H4 (cell line): ENCODE data around the gene OR51G2. TPM values are rescaled to one million over a fixed set of nuclear protein-coding genes. Genes with fewer than 3 reads are reported as not detected.
A peak's percentile ranks its signal among the peaks of the same experiment; 100 is the strongest.
"Not testable (repeated sequence)": the region's sequence is repeated elsewhere in the genome, so short reads cannot be mapped to it uniquely, and the experiment has no call there.

Source experiments
- DNase-seq: peaks from one replicate; pipeline ENCODE4 v3.0.0-alpha.2; 2015; ENCODE audit warnings: low spot score
- total RNA-seq: library from RNA; depleted of rRNA; stranded (reverse); fragments of >200 nt; shearing (Covaris generic); gene quantifications from 2 replicates; pipeline ENCODE4 v1.2.3, GENCODE V29; 2014; rRNA removed

OR51G2 gene, protein sequence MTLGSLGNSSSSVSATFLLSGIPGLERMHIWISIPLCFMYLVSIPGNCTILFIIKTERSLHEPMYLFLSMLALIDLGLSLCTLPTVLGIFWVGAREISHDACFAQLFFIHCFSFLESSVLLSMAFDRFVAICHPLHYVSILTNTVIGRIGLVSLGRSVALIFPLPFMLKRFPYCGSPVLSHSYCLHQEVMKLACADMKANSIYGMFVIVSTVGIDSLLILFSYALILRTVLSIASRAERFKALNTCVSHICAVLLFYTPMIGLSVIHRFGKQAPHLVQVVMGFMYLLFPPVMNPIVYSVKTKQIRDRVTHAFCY
- not detected in 2 replicates for total RNA-seq

DNA sequence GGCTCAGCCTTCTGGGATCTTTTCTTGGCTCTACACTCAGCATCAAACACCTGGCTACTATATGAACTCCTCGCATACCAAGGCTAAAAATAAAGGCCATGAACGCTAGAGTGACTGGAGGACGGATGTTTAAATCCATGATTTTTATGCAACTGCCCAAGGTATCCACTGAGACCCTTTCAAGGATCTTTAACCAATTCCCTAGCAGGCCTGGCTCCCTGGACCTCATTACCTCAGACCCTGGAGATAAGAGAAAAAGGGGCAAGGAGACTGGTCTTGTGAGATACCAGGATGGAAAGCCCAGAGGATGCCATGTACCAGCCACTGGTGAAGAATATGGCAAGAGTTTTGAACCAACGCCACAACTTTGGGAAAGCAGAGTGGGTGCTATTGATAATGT is at the start of gene OR51G2:
Gene OR51G2 (minus strand): TSS at position 101 of the 400 bp plus-strand sequence. CDS start 3,687 bp downstream, outside the sequence.
- no peak for DNase-seq

DNA sequence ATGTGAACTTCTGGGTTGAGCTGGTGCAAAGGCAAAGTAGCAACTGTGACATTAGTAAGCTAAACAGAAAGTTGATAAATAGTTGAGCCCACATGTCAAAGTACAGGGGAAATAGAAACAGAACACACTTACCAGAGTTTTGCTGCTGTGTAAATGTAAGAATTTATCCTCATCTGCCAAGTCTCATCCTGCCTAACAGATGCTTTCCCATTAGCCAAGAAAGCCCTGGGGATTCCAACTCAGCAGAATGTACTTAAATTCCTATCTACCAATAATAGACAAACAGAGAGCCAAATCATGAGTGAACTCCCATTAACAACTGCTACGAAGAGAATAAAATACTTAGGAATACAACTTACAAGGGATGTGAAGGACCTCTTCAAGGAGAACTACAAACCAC is 43.7 kb upstream of the OR51G2 start:
- no peak for DNase-seq

DNA sequence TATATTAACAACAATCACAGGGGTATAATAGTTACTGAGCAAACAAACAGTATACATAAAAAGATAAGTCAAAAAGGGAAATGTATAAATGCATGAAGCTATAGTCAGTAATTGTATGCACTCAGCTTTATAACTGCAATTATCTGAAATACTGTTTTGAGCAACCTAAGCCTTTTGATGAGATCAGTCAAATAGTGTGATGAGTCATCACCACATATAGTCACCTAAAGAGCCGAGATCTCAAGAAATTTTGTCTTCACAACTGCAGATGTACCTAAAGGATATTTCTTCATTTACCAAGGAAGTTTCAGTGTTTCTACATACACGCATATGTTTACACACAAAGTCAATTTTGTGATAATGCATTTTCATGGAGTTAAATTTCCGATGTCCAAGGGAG is 41.7 kb upstream of the OR51G2 start:
- no peak for DNase-seq

DNA sequence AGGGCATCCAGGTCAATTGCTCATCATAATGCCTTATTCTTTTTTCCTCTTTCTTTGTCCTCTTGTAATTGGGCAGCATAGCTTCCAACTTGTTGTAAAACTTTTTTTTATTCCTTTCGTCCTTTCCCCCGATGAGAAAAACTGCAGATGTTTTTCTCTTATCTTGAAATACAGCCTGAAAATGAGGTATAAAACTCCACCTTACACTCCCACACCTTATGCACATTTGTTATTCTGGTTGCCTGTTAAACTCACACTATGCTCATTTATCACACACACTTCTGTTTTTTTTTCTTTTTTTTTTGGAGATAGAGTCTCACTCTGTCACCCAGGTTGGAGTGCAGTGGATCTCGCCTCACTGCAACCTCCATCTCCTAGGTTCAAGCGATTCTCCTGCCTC is 38.2 kb upstream of the OR51G2 start:
- no peak for DNase-seq

DNA sequence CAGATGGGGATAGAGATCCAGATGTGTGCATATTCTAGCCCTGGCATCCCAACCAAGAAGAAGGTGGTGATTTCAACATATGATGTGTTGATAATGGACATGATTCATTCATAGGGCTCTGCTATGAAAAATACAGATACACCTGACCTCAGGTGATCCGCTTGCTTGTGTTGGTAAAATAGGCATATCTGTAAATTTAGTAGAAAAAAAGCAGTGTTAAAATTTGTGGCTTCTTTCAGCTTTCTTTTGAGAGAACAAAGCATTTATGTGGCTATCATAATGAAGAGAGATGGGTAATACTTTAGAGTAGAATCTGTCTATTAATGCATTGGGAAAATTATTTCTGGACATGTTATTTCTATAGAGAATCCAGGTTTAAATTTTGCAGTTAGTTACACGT is 36.5 kb upstream of the OR51G2 start, which contains the start of gene OR51A2:
Gene OR51A2 (minus strand): TSS at position 101 of the 400 bp plus-strand sequence. CDS start 0 bp downstream, at position 101.
- not testable (repeated sequence) for DNase-seq

DNA sequence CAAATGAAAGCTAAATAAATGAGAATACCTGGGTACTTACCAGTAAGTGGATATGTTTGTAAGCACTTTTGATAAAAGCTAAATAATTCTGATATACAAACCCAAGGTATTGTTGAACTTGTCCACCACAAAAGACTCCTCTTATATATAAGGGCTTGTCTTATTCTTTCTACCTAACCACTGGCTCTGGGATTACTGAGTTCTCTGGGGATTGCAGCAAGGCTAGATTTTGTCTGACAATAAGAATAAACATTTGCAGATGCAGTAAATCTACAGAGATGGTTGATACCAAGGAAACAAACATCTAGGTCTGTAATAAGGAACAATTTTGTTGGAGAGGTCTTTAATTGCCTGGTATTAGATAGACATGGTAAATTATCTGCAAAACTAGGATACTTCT is 28.4 kb upstream of the OR51G2 start, which contains the start of gene OR51A4:
Gene OR51A4 (minus strand): TSS at position 101 of the 400 bp plus-strand sequence. CDS start 505 bp downstream, outside the sequence.
- DNase-seq = no peak

DNA sequence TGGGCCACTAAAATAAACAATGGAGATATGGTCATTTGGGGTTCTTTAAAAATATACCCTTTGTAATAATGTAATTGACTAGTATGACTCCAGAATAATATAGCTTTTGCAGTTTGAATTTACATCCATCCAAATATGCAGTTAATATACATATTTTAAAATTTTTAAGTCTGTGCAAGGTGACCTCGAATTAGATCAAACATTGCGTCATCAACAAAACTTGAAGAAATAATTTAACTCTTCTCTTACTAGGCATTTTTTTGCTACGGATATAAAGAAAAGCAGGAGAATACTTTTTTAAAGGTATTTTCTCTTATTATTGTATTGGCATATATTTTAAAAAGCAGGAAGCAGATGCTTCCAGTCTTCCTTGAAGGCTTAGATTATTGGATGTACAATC is 17.6 kb upstream of the OR51G2 start:
- DNase-seq = no peak

DNA sequence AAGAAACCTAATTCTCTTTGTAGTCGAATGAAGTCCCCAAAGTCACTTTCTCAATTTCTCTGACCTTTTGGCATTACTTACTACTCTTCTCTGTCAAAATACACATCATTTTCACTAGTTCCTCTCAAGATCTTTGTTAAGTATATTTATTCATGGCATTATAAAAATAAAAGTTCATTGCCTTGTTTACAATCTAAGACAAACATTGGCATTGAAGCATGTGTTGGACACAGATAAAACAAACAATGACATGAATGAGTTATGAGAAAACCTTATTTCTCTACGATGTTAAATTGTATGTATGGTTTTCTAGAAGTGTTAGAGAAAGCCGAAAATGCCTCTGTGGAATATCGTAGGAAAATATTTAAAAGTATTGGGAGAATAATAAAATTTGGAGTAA is 13.6 kb upstream of the OR51G2 start:
- no peak for DNase-seq

DNA sequence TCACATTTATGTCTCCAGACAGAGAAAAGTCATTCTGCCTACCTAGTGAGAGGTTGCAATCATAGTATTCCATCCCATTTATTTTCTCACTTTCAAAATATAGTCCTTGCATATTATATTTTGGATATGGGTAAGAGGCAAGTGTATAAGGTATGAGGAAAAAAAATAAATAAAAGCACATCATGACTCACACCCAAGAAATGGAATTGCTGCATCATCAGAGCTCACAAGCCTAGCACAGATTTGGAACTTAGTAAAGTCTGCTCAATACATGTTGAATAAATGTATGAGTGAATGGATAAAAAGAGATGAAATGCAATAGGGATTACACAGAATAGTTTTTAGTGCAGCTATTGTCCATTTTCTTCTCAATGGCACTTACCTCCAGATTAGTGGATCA is 7.5 kb upstream of the OR51G2 start:
- DNase-seq = no peak

DNA sequence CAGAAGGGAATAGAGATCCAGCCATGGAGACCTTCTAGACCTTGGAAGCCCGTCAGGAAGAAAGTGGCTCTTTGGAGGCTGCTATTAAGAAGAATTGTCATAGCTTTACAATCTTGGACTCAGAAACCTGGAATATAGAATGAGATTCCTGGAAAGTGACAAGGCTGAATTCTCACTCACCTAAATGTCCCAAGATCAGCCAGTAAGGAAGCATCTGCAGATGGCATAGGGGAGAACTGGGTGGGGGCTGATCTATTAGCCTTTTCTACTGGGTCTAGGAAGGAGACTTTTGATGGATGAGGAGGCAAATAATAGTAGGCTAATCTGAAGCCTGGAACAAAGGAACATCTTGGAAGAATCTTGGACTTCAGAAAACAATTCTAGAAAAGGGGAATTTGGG is 5.1 kb upstream of the OR51G2 start, which contains the start of gene OR51G1:
Gene OR51G1 (minus strand): TSS at position 101 of the 400 bp plus-strand sequence. CDS start 0 bp downstream, at position 101.
- no peak for DNase-seq

DNA sequence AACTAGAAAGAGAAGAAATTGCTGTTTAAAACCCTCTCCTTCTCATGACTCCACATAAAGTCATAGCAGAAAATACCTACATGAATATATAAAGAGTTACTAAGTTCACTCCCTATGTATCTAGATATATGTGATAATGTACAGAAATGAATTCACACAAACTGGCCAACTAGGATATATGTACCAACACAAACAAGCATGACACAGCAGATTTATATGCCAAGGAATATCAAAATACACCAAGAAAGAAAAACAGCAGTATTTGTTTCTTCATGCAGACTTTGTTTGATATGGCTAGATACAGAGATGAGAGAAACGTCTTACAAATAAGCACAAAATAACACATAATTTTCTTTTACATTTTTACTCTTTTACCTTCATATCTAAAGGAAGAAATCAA is 3.2 kb upstream of the OR51G2 start:
- DNase-seq = no peak

DNA sequence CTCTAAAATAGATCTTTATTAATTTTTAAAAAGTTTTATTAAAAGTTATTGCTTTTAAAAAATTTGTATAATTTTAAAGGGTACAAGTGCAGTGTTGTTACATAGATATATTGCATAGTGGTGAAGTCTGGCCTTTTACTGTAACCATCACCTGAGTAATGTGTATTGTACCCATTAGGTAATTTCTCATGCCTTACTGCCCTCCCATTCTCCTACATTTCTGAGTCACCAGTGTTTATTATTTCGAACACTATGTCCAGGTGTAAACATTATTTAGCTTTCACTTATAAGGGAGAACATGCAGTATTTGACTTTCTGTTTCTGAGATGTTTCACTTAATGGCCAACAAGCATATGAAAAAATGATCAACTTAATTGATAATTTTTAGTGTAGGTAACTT is 2.6 kb upstream of the OR51G2 start:
- peak; percentile 59 for DNase-seq

DNA sequence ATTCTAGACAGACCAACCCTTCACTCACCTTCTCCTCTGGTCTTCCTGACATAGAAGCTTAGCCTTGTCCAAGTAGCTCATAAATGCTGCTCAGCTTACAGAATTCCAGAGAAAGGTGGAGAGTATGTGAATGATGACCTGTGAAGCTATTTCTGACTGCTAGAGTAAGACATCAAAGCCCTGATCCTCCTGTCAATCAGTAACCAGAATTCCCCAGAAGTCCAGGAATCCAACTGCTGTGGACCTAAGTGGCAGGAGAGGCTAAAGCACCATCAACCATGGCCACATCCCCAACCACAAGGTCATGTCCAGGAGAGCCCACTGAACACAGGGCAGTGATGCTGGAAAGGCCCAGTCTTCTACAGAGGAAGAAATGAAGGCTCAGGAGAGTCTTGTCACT is 2.6 kb downstream of the OR51G2 start:
- no peak for DNase-seq

DNA sequence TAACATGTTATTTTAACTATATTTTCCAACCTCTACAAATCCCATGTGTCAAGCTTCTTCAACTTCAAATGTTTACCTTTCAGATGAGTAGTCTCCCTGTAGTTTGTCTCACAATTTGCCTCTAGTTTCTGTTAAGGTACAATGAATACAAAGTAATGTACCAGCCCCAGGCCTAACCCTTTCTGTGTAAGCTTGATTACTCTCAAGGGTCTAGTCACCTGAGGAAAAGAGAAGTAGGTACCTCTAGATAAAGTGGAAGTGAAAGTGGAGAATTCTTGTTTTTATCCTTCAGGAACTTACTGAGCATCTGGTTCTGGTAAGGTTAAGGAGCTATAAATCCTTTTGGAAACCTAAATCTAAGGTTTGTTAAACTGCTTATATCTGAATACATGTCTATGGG is 15.7 kb downstream of the OR51G2 start, which contains the start of gene OR51A7:
Gene OR51A7 (plus strand): TSS at position 300 of the 400 bp plus-strand sequence. CDS start 3,587 bp downstream, outside the sequence.
- no peak for DNase-seq

DNA sequence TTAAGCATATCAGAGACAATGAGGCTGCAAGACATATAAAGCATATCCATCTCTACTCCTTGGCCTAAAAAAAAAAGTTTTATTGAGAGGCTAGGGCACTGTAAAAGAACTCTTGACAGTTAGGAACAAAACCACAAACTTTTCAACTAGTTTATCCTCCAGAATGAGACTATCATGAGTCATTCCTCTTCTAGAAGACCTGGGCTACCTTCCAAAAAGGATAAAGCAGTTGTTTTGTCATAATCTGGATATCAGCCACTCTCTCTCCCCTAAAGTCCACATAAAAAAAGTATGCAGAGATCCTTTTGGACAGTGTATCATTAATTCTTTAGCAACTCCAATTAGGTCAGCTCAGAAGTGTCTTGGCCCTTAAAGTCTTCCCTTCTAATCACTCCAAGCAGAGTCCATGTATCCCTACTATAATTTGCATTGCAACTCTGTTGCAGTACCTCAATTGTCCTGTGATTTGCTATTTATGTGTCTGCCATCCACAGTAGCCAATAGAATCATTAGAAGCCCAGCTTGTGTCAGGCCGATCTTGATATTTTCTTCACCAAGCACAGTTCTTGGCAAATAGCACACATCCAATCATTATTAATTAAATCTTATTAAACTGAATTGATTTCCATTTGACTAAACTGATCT is 27.0 kb downstream of the OR51G2 start:
- DNase-seq = peak; percentile 94

DNA sequence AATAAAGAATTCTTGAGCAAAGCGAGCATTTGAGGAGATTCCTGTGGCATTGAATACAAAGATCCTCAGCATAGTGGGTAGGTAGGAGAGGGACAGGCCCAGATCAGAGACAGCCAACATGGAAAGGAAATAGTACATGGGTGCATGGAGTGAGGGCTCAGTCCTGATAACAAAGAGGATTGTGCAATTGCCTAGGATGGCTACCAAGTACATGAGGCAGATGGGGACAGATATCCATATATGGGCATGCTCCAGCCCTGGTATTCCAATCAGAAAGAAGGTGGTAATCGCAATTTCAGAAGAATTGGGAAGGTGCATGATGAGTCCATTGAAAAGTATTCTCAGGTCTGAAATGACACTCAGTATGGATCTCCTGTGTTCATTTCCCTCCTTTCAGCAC is 28.9 kb downstream of the OR51G2 start:
- DNase-seq = peak; percentile 20

DNA sequence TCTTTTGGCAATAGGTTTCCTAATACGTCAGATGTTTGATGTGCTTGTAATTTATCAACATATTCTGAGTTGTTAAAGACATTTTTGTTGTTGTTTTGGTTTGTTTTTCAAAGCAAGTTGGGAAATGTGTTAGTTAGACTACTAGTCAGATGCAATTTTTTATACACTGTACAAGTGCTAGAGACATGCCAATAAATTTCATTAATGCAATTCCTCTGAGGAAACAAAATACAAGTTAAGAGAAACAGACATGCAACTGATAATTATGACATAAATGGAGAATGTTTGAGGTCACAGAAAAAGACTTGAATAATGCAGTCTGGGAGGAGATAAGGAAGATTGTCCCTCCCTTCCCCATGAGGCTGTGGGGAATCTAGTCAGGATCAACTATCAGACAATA is 31.6 kb downstream of the OR51G2 start:
- no peak for DNase-seq

DNA sequence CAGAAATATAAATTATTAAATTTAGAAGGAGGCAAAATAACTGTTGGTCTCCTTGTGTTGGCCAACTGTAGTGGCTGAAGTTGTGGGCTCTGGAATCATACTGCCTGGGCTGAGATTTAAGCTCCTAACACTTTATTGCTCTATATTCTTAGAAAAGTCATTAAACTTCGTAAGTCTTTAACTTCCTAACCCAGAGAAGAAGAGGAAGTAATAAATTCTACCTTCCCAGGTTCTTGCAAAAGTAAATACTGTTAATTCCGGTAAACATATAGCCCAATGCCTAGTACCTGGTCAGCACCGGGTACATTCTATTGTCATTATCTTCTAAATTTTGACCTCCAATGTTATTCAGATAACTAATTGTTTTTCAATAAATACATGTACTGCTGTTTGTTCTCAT is 33.0 kb downstream of the OR51G2 start:
- DNase-seq = no peak

DNA sequence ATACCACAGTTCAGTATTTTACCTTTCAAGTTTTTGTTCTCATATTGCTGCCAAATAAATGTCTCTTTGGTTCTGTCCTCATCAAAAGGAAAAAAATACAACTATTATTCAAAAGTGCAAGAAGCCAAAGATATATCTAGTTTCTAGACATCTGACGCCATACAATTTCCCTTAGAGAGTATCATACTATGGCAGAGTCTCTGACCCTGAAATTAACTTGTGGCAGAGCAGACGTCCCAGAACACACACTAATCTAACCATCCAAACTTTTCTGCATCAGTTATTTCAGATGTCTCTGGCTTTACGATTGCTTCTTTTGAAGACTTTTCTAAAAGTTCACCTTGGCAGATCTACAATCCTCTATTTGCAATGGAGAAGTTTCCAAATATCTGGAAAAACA is 34.8 kb downstream of the OR51G2 start:
- no peak for DNase-seq

DNA sequence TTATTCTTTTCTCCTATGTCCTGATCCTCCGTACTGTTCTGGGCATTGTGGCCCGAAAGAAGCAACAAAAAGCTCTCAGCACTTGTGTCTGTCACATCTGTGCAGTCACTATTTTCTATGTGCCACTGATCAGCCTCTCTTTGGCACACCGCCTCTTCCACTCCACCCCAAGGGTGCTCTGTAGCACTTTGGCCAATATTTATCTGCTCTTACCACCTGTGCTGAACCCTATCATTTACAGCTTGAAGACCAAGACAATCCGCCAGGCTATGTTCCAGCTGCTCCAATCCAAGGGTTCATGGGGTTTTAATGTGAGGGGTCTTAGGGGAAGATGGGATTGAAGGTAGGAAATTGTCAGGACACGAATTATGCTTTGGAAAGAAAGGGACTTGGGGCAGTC is 36.6 kb downstream of the OR51G2 start:
- no peak for DNase-seq

DNA sequence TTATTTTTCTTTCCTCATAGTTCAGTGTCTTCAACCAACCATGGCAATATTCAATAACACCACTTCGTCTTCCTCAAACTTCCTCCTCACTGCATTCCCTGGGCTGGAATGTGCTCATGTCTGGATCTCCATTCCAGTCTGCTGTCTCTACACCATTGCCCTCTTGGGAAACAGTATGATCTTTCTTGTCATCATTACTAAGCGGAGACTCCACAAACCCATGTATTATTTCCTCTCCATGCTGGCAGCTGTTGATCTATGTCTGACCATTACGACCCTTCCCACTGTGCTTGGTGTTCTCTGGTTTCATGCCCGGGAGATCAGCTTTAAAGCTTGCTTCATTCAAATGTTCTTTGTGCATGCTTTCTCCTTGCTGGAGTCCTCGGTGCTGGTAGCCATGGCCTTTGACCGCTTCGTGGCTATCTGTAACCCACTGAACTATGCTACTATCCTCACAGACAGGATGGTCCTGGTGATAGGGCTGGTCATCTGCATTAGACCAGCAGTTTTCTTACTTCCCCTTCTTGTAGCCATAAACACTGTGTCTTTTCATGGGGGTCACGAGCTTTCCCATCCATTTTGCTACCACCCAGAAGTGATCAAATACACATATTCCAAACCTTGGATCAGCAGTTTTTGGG is 37.2 kb downstream of the OR51G2 start, which contains the start of gene OR51T1:
Gene OR51T1 (plus strand): TSS at position 41 of the 641 bp plus-strand sequence. CDS start 0 bp downstream, at position 41.
- DNase-seq = no peak

DNA sequence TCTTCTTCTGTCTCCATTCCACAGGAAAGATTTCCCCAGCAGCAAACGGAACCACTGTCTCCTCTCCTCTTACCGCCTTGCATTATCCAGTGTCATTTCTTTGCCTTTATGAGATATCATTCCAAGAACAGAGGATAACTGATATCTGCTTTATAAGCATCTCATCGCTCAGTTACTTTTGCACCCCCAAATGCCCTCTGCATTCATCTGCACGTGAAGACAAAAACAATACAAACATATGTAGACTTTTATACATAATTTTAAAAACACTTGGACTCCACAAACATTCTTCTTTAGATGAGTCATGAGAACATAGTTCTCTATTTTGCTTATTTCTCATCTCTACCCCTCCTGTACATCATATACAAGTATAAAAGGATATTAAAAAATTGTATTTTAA is 38.0 kb downstream of the OR51G2 start:
- DNase-seq = no peak
